Right lobe of liver (tissue), 6 donors: Measurements from ENCODE around the gene MRPL11. TPM values are rescaled to one million over a fixed set of nuclear protein-coding genes. Genes with fewer than 3 reads are reported as not detected.

Source experiments
- ATAC-seq, 4 donors: fragments of 200-7000 bp; cut with Tn5 transposase; one replicate each; pipeline ENCODE4 v1.9.1; 2020; ENCODE audit warnings: mild to moderate bottlenecking in 4 of 4, moderate library complexity in 4 of 4
- DNase-seq, 3 donors: peaks; one replicate each; pipeline ENCODE4 v3.0.0-alpha.2; 2020
- H3K27ac ChIP-seq, 3 donors: fragments of 200-600 bp; one replicate each; pipeline ENCODE4 v1.8.0; 2022
- H3K27me3 ChIP-seq, 2 donors: fragments of 200-600 bp; one replicate each; pipeline ENCODE4 v1.8.0; 2022
- H3K36me3 ChIP-seq, 4 donors: fragments of 200-600 bp; sonication (generic) in 1 of 4; one replicate each; pipeline versions ENCODE4 v1.5.1 to v1.8.0; 2017 to 2022; ENCODE audit warnings: control low read depth in 1 of 4
- H3K4me1 ChIP-seq, 4 donors: fragments of 200-600 bp; sonication (generic) in 1 of 4; one replicate each; pipeline versions ENCODE4 v1.5.1 to v1.8.0; 2017 to 2022; ENCODE audit warnings: control low read depth in 1 of 4
- H3K4me3 ChIP-seq, 3 donors: fragments of 200-600 bp; one replicate each; pipeline ENCODE4 v1.8.0; 2022
- H3K9me3 ChIP-seq, 4 donors: fragments of 200-600 bp; sonication (generic) in 1 of 4; one replicate each; pipeline versions ENCODE4 v1.5.1 to v1.8.0; 2017 to 2022; ENCODE audit warnings: control low read depth in 1 of 4
- POLR2A ChIP-seq: fragments of 450-650 bp; IDR thresholded peaks from one replicate; pipeline ENCODE4 v1.6.1; 2017; ENCODE audit warnings: antibody characterized with exemption, mild to moderate bottlenecking
- WGBS: methylation state at CpG from one replicate; pipeline ENCODE4 v1.1.6; 2018; ENCODE audit warnings: low coverage, low lambda C conversion rate; ENCODE audit not compliant: insufficient coverage; ENCODE audit errors: missing lambda C conversion rate; 5-methylcytosine and 5-hydroxymethylcytosine counted together
- intact Hi-C, 2 donors: fragments of 100-400 bp; cut with DNase I; formaldehyde crosslinking; loops; one replicate each; pipeline versions ENCODE4 v1.11.2 to v1.14.1; 2022
- total RNA-seq, 6 experiments: library from RNA; depleted of rRNA in 2 of 6; stranded (reverse); fragments of >200 nt in 2 of 6; fragmentation: NEBNext Ultra II Directional in 3 of 6; extraction: Animal tissue kit (Norgen Biotek cat#: 25700) in 3 of 6; gene quantifications; one replicate each; pipeline versions ENCODE4 v1.1.0 to v1.2.4, GENCODE V29; 2016 to 2023
- TF ChIP-seq, protein P1 (sequence below), 4 donors: fragments of 200-600 bp in 3 of 4; fragments of 450-650 bp in 1 of 4; IDR thresholded peaks; one replicate each; pipeline versions ENCODE4 v1.5.1 to v1.8.0; 2016 to 2022; ENCODE audit warnings: antibody characterized with exemption in 4 of 4, mild to moderate bottlenecking in 2 of 4
- donor health status: DM: no; HTN: yes; CAD: no.
- donor health status: DM: no; HTN: no; CAD: no.
- donor health status: DM: no; HTN: no; CAD: no.
- donor health status: DM: no; HTN: yes; CAD: no.
- donor health status: DM: no; HTN: yes; CAD: no.

Gene MRPL11
- total RNA-seq, 6 experiments from 2014 or later: 17.6 to 34.1 (median 28.6) TPM

GRCh38 chr11:66419825-66420224 is 18.8 kb downstream of the MRPL11 start:
- TF ChIP-seq, protein P1, sequence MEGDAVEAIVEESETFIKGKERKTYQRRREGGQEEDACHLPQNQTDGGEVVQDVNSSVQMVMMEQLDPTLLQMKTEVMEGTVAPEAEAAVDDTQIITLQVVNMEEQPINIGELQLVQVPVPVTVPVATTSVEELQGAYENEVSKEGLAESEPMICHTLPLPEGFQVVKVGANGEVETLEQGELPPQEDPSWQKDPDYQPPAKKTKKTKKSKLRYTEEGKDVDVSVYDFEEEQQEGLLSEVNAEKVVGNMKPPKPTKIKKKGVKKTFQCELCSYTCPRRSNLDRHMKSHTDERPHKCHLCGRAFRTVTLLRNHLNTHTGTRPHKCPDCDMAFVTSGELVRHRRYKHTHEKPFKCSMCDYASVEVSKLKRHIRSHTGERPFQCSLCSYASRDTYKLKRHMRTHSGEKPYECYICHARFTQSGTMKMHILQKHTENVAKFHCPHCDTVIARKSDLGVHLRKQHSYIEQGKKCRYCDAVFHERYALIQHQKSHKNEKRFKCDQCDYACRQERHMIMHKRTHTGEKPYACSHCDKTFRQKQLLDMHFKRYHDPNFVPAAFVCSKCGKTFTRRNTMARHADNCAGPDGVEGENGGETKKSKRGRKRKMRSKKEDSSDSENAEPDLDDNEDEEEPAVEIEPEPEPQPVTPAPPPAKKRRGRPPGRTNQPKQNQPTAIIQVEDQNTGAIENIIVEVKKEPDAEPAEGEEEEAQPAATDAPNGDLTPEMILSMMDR (IDR thresholded peaks at IDR 0.05): no peak
- no peak for TF ChIP-seq POLR2A
- Histone ChIP-seq H3K36me3 (no peaks in the 10 kb centered on the region), H3K4me1 (no peaks in the 10 kb centered on the region), H3K4me3 (no peak overlapping the region), H3K27ac (no peak overlapping the region), H3K27me3 (no peaks in the 10 kb centered on the region), H3K9me3 (no peaks in the 10 kb centered on the region)
- intact Hi-C loops: no loop called here
- ATAC-seq (no peak), DNase-seq (no peak)
- 11% methylated on average over 1 of the region's 30 CpGs for WGBS

GRCh38 chr11:66418986-66419308 is 19.7 kb downstream of the MRPL11 start:
- Histone ChIP-seq H3K4me3 (no peak overlapping the region), H3K4me1 (no peaks in the 10 kb centered on the region), H3K9me3 (no peaks in the 10 kb centered on the region), H3K36me3 (no peaks in the 10 kb centered on the region), H3K27ac (no peak overlapping the region), H3K27me3 (no peaks in the 10 kb centered on the region)
- intact Hi-C loops: no loop called here
- TF ChIP-seq, protein P1 (IDR thresholded peaks at IDR 0.05): no peak
- TF ChIP-seq POLR2A: no peak
- ATAC-seq (no peak), DNase-seq (no peak)
- 20% methylated on average over 2 of the region's 3 CpGs for WGBS

DNA sequence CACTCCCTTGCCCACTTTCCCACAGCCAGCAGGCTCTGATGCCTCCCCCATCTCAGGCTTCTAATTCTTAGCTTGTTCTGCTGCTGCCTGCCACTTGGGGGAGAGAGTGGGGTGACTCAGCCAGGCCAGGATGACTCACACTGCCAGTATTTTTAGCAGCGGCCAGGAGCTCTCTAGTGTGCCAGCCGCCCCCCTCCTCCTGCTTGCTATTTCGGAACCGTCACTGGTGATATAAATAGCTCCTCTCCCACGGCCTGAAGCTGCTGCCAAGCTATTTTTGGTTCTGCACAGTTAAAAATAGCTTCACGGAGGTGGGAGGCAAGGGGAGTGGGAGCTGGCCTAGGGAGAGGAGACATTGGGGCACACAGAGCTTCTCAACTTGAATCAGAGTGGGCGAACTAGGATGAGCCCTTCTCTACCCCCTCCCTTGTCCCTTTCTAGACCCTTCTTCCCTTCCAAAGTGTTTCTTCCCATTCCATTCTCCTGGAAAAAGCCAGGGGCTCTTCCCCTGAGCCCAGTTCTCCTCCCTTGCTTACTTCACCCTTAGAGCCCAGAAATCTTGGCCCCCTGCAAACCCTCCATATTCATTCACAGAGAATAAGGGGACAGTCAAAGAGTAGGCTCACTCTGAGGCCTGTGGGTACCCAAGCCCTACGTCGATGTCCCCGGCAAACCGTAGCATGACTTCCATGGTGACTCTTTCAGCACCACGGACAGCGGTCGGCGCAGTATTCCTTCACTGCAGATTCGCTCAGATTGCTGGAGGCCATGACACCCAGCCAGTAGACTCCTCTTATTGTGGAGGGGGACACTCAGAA is 20.3 kb downstream of the MRPL11 start:
- Histone ChIP-seq H3K9me3 (no peaks in the 10 kb centered on the region), H3K36me3 (no peaks in the 10 kb centered on the region), H3K27ac (no peak overlapping the region), H3K4me1 (no peaks in the 10 kb centered on the region), H3K4me3 (no peak overlapping the region), H3K27me3 (no peaks in the 10 kb centered on the region)
- intact Hi-C loops: no loop called here
- 7% methylated on average over 16 of the region's 16 CpGs for WGBS
- DNase-seq (peak in 1 of 3 donors; percentile 40), ATAC-seq (peak in 1 of 4 donors; percentile 58)
- no peak for TF ChIP-seq POLR2A
- TF ChIP-seq, protein P1 (IDR thresholded peaks at IDR 0.05): peak in 2 of 4 donors; percentile 5 to 14

GRCh38 chr11:66417000-66417399 is 21.6 kb downstream of the MRPL11 start:
- no peak for TF ChIP-seq POLR2A
- TF ChIP-seq, protein P1 (IDR thresholded peaks at IDR 0.05): no peak
- no peak for ATAC-seq
- Histone ChIP-seq H3K4me3 (no peak overlapping the region), H3K36me3 (no peaks in the 10 kb centered on the region), H3K27me3 (no peaks in the 10 kb centered on the region), H3K4me1 (no peaks in the 10 kb centered on the region), H3K27ac (no peak overlapping the region), H3K9me3 (no peaks in the 10 kb centered on the region)
- intact Hi-C loops: no loop called here
- DNase-seq: no peak
- WGBS: 42% methylated on average over 11 of the region's 11 CpGs
